HG03565 (cell line): ENCODE results near the gene UNC5C.

ENCODE experiments used
- ATAC-seq: cut with Tn5 transposase; IDR thresholded peaks from one replicate; pipeline ENCODE4 v1.9.1; 2021; ENCODE audit warnings: mild to moderate bottlenecking, moderate library complexity; ENCODE audit not compliant: unreplicated experiment

The UNC5C gene

DNA sequence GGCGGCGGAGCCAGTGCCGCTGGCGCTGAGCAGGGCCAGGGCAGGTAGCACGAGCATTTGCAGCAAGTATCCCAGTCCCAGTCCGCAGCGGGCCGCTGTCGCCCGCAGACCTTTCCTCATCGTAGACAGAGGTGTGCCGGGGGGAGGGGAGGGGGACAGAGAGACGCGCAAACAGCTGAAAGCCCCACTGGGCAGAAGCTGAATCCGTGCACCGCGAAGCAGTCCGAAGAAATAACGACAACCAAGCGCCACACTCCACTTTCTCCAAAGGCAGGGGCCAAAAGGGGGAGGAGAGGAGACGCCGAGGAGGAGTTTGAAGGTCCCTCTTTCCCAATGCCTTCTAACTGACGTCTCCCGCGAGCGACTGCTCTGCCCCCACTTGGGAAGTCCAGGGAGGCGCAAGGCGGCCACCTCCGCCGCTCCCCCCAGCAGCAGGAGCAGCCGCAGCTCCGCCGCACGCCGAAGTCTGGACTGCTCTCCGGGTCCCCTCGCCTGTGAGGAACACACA is at the start of gene UNC5C:
UNC5C (minus strand) TSS at position 236 of the 508 bp plus-strand sequence.
- ATAC-seq = no peak

DNA sequence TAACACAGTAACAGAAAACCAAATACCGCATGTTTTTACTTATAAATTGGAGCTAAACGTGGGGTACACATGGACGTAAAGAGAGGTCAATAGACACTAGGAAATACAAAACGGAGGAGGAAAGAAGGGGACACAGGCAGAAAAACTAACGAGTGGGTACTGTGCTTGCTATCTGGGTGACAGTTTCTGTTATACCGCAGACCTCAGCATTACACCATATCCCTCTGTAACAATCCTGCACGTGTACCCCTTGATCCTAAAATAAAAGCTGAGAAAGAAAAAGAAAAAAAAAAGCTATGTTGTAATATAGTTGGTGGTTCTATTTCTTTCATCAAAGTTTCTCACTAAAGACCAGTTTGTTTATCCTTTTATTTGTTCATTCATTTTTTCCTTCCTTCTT is 47.9 kb upstream of the UNC5C start:
- ATAC-seq = no peak

DNA sequence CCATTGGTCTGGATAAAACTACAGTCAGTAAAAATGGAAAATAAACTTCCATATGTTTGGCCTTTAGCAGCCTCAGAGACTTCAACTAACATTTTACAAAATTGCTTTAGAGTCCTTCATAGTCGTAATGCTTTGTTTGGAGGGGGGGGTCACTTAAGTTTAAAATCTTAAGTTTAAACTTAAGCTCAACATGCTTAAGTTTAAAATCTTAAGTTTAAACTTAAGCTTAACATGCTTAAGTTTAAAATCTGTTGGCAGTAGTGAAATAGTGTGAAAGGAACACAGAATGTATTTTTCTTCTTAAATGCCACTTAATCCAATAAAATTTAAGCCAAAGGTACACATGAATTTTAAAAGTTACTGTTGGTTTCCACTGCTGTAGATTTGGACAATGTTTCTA is 45.9 kb upstream of the UNC5C start:
- no peak for ATAC-seq

DNA sequence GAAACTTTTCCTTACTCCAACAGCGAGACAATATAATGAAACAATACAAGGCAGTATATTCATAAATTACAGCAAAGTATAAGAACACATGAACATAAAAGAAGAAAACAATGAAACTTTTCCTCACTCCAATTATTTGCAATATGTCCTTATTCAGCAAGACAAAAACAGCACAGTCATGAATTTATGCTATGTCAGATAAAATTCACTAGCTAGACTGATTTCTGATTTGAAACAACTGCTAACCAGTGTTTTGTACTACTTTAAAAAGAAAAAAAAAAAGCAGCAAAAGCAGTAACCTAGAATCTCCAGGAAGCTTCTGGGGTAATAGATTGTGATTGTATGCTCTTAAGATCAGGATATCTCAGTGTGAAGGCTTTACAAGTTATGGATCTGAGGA is 45.2 kb upstream of the UNC5C start:
- ATAC-seq = no peak

DNA sequence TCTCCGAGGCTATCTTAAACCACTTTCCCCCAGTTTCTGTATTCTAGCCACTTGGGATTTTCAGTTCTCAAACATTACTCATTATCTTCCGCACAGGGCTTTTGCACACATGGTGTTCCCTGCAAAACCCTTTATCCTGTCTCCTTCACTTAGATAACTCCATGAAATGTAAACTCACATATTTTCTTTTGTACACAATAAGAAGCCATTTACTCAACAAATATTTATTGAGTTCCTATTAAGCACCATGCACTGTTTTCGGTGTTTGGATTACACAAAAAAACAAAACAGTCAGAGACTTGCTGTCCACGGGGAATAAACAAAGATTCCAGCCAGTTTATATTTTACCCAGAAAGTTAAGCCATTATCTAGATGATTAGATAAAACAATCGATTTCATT is 42.5 kb upstream of the UNC5C start:
- no peak for ATAC-seq

GRCh38 chr4:95590615-95591014 is 41.8 kb upstream of the UNC5C start:
- ATAC-seq = no peak

DNA sequence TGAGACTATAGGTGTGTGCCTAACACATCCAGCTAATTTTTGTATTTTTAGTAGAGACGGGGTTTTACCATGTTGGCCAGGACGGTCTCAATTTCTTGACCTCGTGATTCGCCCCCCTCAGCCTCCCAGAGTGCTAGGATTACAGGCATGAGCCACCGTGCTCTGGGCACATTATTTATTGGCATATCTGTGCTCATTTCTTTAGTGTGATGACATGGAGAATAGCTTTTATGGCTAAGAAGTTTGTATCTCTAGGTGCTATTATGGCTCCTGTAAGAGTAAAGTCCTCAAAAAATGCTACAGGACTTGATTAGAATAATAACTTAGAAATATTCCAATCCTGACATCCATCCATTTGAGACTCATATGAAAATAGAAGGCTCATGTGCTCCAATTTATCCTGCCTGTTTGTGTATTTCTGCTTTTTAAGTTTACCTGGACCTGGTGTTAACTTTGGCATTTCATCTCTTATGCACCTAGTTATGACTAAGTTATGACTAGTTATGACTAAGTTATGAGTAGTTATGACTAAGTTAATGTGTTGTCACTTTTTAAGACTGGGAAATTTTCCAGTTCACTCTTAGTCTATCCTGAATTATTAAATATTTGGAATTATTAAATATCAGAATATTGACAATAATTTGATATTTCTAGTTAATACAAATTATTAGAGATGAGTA is 36.4 kb upstream of the UNC5C start:
- ATAC-seq = no peak

- no peak for ATAC-seq
Observed at GRCh38 chr4:95580226-95580625, 31.5 kb upstream of the UNC5C start.

DNA sequence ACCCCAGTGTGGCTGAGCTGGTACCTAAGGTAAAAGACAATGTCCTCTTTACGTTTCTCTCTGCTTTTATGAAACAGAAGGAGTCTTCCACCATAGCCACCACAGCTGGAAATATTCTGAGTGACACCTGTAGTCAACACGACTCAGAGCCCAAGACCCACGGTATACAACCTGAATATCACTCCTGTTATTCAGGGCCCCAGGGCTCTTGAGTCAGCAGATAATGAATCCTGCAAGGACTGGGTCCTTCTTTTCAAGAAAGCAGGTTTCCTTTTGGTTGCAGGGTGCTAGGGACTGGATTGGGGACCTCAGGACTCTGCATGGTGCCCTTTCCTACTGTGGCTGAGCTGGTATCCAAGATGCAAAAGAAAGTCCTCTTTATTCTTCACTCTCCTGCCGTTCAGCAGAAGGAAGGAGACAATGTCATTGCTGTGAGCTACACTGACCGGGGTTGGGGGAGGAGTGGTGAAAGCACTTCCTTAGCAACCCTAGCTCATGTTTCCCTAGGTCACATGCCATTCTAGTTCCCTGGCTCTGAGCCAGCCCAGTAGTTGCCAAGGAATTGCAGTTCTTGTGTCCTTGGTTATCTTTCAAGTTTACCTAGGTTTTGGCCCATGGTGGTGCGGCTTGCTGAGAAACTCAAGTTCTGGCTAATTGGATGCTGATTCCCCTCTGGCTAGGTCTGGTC is 23.7 kb upstream of the UNC5C start:
- ATAC-seq = no peak

DNA sequence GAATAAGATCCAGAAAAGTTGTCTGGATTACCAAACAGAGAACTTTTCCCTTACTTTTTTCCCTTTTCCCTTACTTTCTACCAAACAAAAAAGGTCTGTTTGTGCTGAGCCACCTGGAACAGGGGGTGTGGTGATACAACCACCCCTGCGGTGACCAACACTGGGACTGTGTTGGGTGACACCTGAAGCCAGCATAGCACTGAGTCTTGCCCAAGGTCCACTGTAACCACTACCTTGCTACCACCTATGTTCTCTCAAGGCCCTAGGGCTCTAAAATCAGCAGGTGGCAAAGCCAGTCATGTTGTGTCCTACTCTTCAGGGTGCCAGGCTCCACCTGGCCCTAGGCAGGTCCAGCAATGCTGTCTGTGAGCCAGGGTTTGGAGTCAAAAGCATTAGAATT is 22.8 kb upstream of the UNC5C start:
- no peak for ATAC-seq

- ATAC-seq = no peak
Observed at GRCh38 chr4:95563638-95564337, 15.0 kb upstream of the UNC5C start.

DNA sequence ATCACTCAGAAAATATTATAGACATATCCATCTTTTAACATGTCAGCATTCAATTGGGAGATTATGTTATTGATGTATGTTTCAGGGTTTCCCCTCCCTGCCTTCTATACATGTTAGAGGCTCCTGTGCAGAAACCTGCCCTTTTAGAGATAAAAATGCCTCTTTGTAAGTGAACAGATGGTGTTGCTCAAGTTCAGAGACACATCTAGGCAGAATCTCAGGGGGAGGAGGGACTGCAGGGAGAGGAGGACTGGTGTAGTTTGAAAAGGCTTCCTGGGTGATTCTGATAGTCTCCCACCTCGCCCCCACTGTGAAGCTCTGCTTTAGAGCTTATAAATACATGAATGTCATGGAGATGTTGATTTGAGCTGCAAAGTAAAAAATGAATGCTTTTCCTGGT is 12.0 kb upstream of the UNC5C start:
- no peak for ATAC-seq

- ATAC-seq = no peak
Observed at GRCh38 chr4:95556207-95556859, 7.6 kb upstream of the UNC5C start.

- ATAC-seq = no peak
Observed at GRCh38 chr4:95552942-95553550, 4.3 kb upstream of the UNC5C start.

DNA sequence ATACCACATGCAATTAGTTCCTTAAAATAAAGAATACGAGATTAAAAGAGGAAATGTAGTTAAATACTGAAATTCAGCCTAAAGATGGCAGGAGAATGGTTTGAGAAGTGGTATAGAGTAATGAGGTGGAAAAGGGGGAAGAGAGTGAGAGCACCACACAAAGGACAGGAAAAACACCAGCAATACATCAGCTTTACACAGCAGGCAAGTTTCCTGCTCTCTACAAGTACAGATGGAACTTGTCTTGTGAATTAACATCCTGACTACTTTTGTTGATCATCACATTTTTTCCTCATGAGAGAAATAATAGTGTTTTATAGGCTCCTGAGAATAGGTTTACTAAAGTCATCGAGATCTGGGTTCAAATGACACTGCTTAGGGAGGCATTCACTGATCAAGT is 2.9 kb upstream of the UNC5C start:
- no peak for ATAC-seq

DNA sequence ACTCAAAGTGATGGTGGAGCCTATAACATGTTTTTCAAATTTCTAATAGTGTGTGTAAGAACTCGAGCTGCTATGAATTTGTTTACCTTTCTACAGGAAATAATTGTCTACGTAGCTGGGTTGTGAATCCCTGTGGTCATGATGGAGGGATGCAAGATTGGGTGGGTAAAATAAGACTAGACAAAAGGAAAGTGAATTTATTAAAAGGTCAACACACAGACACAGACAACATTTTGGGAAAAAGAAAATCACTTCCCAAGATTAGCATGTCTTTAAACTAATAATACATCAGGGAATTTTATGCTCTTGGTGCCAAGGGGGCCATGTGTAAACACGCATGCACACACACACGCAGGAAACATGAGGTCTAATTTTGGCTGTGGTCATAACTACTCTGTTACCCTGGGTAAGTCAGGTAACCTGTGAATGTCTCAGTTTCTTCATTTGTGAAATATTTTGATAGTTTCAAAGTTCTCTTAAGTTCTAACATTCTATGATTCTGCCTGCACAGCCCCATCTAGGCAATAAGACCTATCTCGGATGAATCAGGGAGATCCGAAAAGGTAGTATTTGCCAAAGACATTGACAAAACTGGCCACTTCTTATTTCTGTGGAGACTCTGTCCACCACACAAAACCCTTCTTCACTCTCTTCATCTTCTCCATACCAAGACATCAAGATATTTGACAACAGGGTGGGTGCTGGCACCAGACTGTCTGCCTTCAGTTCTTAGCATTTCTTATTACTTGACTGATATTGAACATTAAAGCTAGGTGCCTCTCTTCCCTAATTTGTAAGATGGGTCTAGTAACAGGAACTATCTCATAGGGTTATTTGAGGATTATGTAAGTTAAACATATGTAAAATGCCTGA is 1.6 kb upstream of the UNC5C start:
- ATAC-seq = no peak

- peak; percentile 97 for ATAC-seq
Observed at GRCh38 chr4:95549246-95550114, 707 bp upstream of the UNC5C start.

- no peak for ATAC-seq
Observed at GRCh38 chr4:95547715-95548471, 880 bp downstream of the UNC5C start.
